PC-3 (cell line): Measurements from ENCODE around the gene CES5A.

ENCODE experiments used
- EZH2 ChIP-seq: fragments of 300-600 bp; sonication (generic); IDR thresholded peaks from one replicate; pipeline ENCODE4 v1.6.1; 2017; ENCODE audit warnings: antibody characterized with exemption, mild to moderate bottlenecking, low read length; ENCODE audit not compliant: unreplicated experiment
- EZH2phosphoT487 ChIP-seq: fragments of 300-600 bp; sonication (generic); IDR thresholded peaks from 2 replicates; pipeline ENCODE4 v1.6.1; 2018; ENCODE audit warnings: mild to moderate bottlenecking, antibody characterized with exemption, low read length, borderline replicate concordance
- TF ChIP-seq, protein P1 (sequence below): fragments of 300-600 bp; sonication (generic); conservative IDR thresholded peaks from 2 replicates; pipeline ENCODE4 v1.5.1; 2017; ENCODE audit warnings: antibody characterized with exemption, low read depth, mild to moderate bottlenecking, low read length

DNA sequence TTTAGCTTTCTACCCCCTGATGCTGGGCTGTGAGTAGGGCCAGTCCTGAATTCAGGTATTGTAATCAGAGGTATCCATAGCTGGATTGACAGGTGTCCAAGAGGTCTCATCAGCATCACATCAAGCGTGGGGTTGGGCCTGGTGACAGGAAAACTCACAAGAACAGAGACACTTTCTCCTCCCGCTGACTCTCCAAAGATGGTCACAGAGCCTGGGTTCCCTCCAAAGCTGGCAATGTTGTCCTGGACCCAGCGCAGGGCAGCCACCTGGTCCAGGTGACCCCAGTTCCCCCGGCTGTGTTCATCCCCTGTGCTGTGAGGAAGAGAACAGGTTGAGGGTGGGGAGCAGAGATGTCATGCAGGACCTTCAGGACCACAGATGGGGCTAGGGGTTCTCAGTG, 54.0 kb downstream of the CES5A start:
- TF ChIP-seq, protein P1, sequence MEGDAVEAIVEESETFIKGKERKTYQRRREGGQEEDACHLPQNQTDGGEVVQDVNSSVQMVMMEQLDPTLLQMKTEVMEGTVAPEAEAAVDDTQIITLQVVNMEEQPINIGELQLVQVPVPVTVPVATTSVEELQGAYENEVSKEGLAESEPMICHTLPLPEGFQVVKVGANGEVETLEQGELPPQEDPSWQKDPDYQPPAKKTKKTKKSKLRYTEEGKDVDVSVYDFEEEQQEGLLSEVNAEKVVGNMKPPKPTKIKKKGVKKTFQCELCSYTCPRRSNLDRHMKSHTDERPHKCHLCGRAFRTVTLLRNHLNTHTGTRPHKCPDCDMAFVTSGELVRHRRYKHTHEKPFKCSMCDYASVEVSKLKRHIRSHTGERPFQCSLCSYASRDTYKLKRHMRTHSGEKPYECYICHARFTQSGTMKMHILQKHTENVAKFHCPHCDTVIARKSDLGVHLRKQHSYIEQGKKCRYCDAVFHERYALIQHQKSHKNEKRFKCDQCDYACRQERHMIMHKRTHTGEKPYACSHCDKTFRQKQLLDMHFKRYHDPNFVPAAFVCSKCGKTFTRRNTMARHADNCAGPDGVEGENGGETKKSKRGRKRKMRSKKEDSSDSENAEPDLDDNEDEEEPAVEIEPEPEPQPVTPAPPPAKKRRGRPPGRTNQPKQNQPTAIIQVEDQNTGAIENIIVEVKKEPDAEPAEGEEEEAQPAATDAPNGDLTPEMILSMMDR: no peak
- no peak for TF ChIP-seq EZH2
- no peak for TF ChIP-seq EZH2phosphoT487
